SK-N-SH (cell line): ENCODE data around the gene TGFB3. TPM values are rescaled to one million over a fixed set of nuclear protein-coding genes. Genes with fewer than 3 reads are reported as not detected.

ENCODE experiments used
- CTCF ChIA-PET: fragments of 300-600, 350-600 bp; formaldehyde crosslinking; extraction: SDS; loops from one replicate; lab custom pipeline; 2021; lab: Yijun Ruan, JAX
- POLR2A ChIA-PET: fragments of 350-600 bp; sonication (Branson Sonifier 250); formaldehyde crosslinking; extraction: SDS; loops from one replicate; lab custom pipeline; 2020; ENCODE audit warnings: antibody characterized with exemption, inconsistent platforms; lab: Yijun Ruan, JAX
- DNase-seq: peaks from one replicate; pipeline ENCODE4 v3.0.0; 2012
- H2AFZ ChIP-seq: fragments of 200-600 bp; sonication (generic); 2 replicates; pipeline ENCODE4 v1.8.1; 2016; ENCODE audit warnings: antibody characterized with exemption, mild to moderate bottlenecking, low read depth
- H3F3A ChIP-seq: fragments of 200-600 bp; sonication (generic); replicated peaks from 2 replicates; pipeline ENCODE3; 2016; ENCODE audit warnings: antibody characterized with exemption, mild to moderate bottlenecking; ENCODE audit not compliant: insufficient read depth
- H3K27ac ChIP-seq, 2 experiments: fragments of 200-500 bp in 1 of 2; fragments of 200-600 bp in 1 of 2; sonication (Bioruptor generic) in 1 of 2; sonication (generic), shearing (Covaris generic) in 1 of 2; 2 replicates each; pipeline versions ENCODE4 v1.5.1 to v1.6.1; 2014 to 2016; ENCODE audit warnings: low read depth in 2 of 2, inconsistent platforms in 1 of 2, low read length in 1 of 2, mild to moderate bottlenecking in 1 of 2, mixed read lengths in 1 of 2
- H3K27me3 ChIP-seq: fragments of 200-600 bp; sonication (generic), shearing (Covaris generic); 2 replicates; pipeline ENCODE4 v1.6.1; 2016; ENCODE audit warnings: mixed run types; ENCODE audit not compliant: insufficient read depth
- H3K36me3 ChIP-seq, 2 experiments: fragments of 200-500 bp in 1 of 2; fragments of 200-600 bp in 1 of 2; sonication (Bioruptor generic) in 1 of 2; sonication (generic) in 1 of 2; replicated peaks in 1 of 2; 2 replicates each; pipeline versions ENCODE3 to v1.5.1; 2014 to 2016; ENCODE audit warnings: low read length in 1 of 2, mild to moderate bottlenecking in 1 of 2; ENCODE audit not compliant: insufficient read depth in 2 of 2, control insufficient read depth in 1 of 2
- H3K4me1 ChIP-seq, 2 experiments: fragments of 200-500 bp in 1 of 2; fragments of 200-600 bp in 1 of 2; sonication (Bioruptor generic) in 1 of 2; sonication (generic), shearing (Covaris generic) in 1 of 2; 2 replicates each; pipeline versions ENCODE4 v1.5.1 to v1.6.1; 2014 to 2016; ENCODE audit warnings: low read depth in 1 of 2, low read length in 1 of 2, mixed run types in 1 of 2; ENCODE audit not compliant: insufficient read depth in 2 of 2, control insufficient read depth in 1 of 2
- H3K4me2 ChIP-seq: fragments of 200-600 bp; sonication (generic), shearing (Covaris generic); 2 replicates; pipeline ENCODE4 v1.6.1; 2017; ENCODE audit warnings: mixed run types
- H3K4me3 ChIP-seq, 2 experiments: fragments of 200-500 bp in 1 of 2; fragments of 200-600 bp in 1 of 2; sonication (Bioruptor generic) in 1 of 2; sonication (generic), shearing (Covaris generic) in 1 of 2; 2 replicates each; pipeline versions ENCODE4 v1.5.1 to v1.8.1; 2014 to 2016; ENCODE audit warnings: low read depth in 2 of 2, inconsistent platforms in 1 of 2, low read length in 1 of 2, mild to moderate bottlenecking in 1 of 2, mixed read lengths in 1 of 2, moderate library complexity in 1 of 2
- H3K79me2 ChIP-seq: fragments of 200-600 bp; sonication (generic); 2 replicates; pipeline ENCODE4 v1.8.1; 2017; ENCODE audit warnings: mild to moderate bottlenecking; ENCODE audit not compliant: insufficient read depth
- H3K9ac ChIP-seq: fragments of 200-600 bp; sonication (generic); 2 replicates; pipeline ENCODE4 v1.6.1; 2017; ENCODE audit warnings: mixed run types
- H3K9me2 ChIP-seq: fragments of 200-600 bp; sonication (generic); 2 replicates; pipeline ENCODE4 v1.6.1; 2017; ENCODE audit warnings: mixed run types
- H3K9me3 ChIP-seq: fragments of 200-600 bp; sonication (generic); 2 replicates; pipeline ENCODE4 v1.6.1; 2017; ENCODE audit warnings: mixed run types, mild to moderate bottlenecking, moderate library complexity
- H4K20me1 ChIP-seq: fragments of 200-600 bp; sonication (generic); 2 replicates; pipeline ENCODE4 v1.6.1; 2017; ENCODE audit warnings: mild to moderate bottlenecking, mixed run types; ENCODE audit not compliant: insufficient read depth
- CHD2 ChIP-seq: fragments of 150-350 bp; IDR thresholded peaks from 2 replicates; pipeline ENCODE4 v1.6.1; 2018; ENCODE audit warnings: low read length; ENCODE audit not compliant: partially characterized antibody
- EZH2phosphoT487 ChIP-seq: fragments of 200-600 bp; sonication (generic); IDR thresholded peaks from 2 replicates; pipeline ENCODE4 v1.6.1; 2017; ENCODE audit warnings: low read depth, mixed run types, mild to moderate bottlenecking, antibody characterized with exemption, moderate library complexity, borderline replicate concordance
- FOSL2 ChIP-seq: IDR thresholded peaks from 2 replicates; pipeline ENCODE4 v1.4.0; 2012; ENCODE audit warnings: low read depth, mild to moderate bottlenecking, moderate library complexity, borderline replicate concordance
- FOXM1 ChIP-seq: IDR thresholded peaks from 2 replicates; pipeline ENCODE4 v1.4.0; 2012; ENCODE audit warnings: low read depth, mild to moderate bottlenecking
- GABPA ChIP-seq: IDR thresholded peaks from 2 replicates; pipeline ENCODE4 v1.4.0; 2012; ENCODE audit warnings: low read depth, mild to moderate bottlenecking
- GATA2 ChIP-seq: sonication (generic); formaldehyde crosslinking; IDR thresholded peaks from 2 replicates; pipeline ENCODE4 v1.5.0; 2020; ENCODE audit warnings: mild to moderate bottlenecking, missing genetic modification reagents
- MEF2A ChIP-seq: IDR thresholded peaks from 2 replicates; pipeline ENCODE4 v1.4.0; 2012; ENCODE audit warnings: low read depth, borderline replicate concordance
- NRF1 ChIP-seq: IDR thresholded peaks from 2 replicates; pipeline ENCODE4 v1.6.1; 2012; ENCODE audit warnings: low read depth, mild to moderate bottlenecking, low read length
- PBX3 ChIP-seq: IDR thresholded peaks from 2 replicates; pipeline ENCODE4; 2012
- POLR2AphosphoS5 ChIP-seq: IDR thresholded peaks from 2 replicates; pipeline ENCODE4 v1.6.1; 2012; ENCODE audit warnings: low read depth, low read length
- RCOR1 ChIP-seq: fragments of 150-350 bp; IDR thresholded peaks from 2 replicates; pipeline ENCODE4 v1.6.1; 2017; ENCODE audit warnings: antibody characterized with exemption, low read length
- RFX5 ChIP-seq: IDR thresholded peaks from 2 replicates; pipeline ENCODE4 v1.6.1; 2012; ENCODE audit warnings: mild to moderate bottlenecking, improper control_type of control experiment, low read length
- TCF12 ChIP-seq: IDR thresholded peaks from 2 replicates; pipeline ENCODE4 v1.4.0; 2012
- TEAD4 ChIP-seq: IDR thresholded peaks from 2 replicates; pipeline ENCODE4 v1.4.0; 2012; ENCODE audit warnings: mild to moderate bottlenecking, borderline replicate concordance; ENCODE audit not compliant: insufficient read depth
- USF2 ChIP-seq: fragments of 150-350 bp; IDR thresholded peaks from 2 replicates; pipeline ENCODE4 v1.6.1; 2017; ENCODE audit warnings: antibody characterized with exemption, low read length, low read depth, borderline replicate concordance
- YY1 ChIP-seq: IDR thresholded peaks from 2 replicates; pipeline ENCODE4 v1.4.0; 2012; ENCODE audit warnings: low read depth, mild to moderate bottlenecking
- WGBS: methylation state at CpG from one replicate; pipeline ENCODE4 v1.1.6; 2017; ENCODE audit warnings: low lambda C conversion rate; 5-methylcytosine and 5-hydroxymethylcytosine counted together
- polyA plus RNA-seq, 3 experiments: library from polyadenylated mRNA; depleted of rRNA; stranded (reverse); fragments of >200 nt; gene quantifications; 2 replicates each; pipeline ENCODE4 v1.2.3, GENCODE V29; 2012
- TF ChIP-seq, protein P1 (sequence below): IDR thresholded peaks from 2 replicates; pipeline ENCODE4 v1.6.1; 2012; ENCODE audit warnings: mild to moderate bottlenecking, low read depth, low read length, moderate library complexity

TGFB3 gene
- polyA plus RNA-seq, 1 of the 3 experiments (the other 2 are of a cell fraction): 7.6 TPM

GRCh38 chr14:76007852-76008251 is 26.1 kb upstream of the TGFB3 start:
- WGBS: 100% methylated on average over 2 of the region's 2 CpGs

DNA sequence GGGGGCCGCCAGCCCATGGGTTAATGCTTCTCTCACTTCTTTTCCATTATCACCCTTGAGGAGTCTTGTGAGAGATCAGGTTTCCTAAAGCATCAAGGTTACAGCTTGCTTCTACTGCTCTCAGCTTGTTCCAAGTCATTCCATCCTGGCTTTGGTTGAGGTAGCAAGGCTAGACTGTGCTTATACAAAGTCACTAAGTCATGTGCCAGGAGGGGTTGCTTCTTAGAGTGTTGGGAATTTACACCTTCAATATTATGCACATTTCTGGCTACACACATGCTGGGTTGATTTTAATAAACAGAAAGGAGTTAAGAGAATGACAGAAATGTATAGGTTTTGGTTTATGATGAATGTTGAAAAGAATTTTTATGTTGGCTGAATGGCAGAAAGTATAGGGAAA is 25.6 kb upstream of the TGFB3 start:
- Histone ChIP-seq H3K27me3 (no peaks in the 10 kb centered on the region), H3K79me2 (no peaks in the 10 kb centered on the region), H3K27ac (no peak overlapping the region), H3K4me1 (no peaks in the 10 kb centered on the region), H3K9me3 (peaks cover 8% of the 10 kb centered on the region; the same call in 1 of the 2 replicates), H3K4me2 (no peak overlapping the region), H3K9ac (no peak overlapping the region), H3K4me3 (no peak overlapping the region), H2AFZ (no peak overlapping the region), H3K9me2 (no peaks in the 10 kb centered on the region), H3F3A (no peaks in the 10 kb centered on the region), H4K20me1 (no peaks in the 10 kb centered on the region), H3K36me3 (peaks cover 68 to 69% of the 10 kb centered on the region in 2 experiments)
- TF ChIP-seq MEF2A (no peak), POLR2AphosphoS5 (no peak), TEAD4 (no peak), GABPA (no peak), RCOR1 (no peak)
- TF ChIP-seq, protein P1, sequence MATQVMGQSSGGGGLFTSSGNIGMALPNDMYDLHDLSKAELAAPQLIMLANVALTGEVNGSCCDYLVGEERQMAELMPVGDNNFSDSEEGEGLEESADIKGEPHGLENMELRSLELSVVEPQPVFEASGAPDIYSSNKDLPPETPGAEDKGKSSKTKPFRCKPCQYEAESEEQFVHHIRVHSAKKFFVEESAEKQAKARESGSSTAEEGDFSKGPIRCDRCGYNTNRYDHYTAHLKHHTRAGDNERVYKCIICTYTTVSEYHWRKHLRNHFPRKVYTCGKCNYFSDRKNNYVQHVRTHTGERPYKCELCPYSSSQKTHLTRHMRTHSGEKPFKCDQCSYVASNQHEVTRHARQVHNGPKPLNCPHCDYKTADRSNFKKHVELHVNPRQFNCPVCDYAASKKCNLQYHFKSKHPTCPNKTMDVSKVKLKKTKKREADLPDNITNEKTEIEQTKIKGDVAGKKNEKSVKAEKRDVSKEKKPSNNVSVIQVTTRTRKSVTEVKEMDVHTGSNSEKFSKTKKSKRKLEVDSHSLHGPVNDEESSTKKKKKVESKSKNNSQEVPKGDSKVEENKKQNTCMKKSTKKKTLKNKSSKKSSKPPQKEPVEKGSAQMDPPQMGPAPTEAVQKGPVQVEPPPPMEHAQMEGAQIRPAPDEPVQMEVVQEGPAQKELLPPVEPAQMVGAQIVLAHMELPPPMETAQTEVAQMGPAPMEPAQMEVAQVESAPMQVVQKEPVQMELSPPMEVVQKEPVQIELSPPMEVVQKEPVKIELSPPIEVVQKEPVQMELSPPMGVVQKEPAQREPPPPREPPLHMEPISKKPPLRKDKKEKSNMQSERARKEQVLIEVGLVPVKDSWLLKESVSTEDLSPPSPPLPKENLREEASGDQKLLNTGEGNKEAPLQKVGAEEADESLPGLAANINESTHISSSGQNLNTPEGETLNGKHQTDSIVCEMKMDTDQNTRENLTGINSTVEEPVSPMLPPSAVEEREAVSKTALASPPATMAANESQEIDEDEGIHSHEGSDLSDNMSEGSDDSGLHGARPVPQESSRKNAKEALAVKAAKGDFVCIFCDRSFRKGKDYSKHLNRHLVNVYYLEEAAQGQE: no peak
- CTCF ChIA-PET: interaction anchor here (0.7 to 2.5 kb wide), 2 partner anchors 24 to 804 kb away, joined by 3 to 10 read pairs; no protein-coding TSS in a partner anchor
- DNase-seq: no peak
- 100% methylated on average over 1 of the region's 1 CpG for WGBS
- POLR2A ChIA-PET: no interaction called here

More at GRCh38 chr14:76007852-76008251, 26.1 kb upstream of the TGFB3 start:
- no peak overlapping the region for H3K9ac ChIP-seq
- H4K20me1 ChIP-seq: no peaks in the 10 kb centered on the region
- no peaks in the 10 kb centered on the region for H3K9me2 ChIP-seq
- H2AFZ ChIP-seq: no peak overlapping the region
- H3K36me3 ChIP-seq: peaks cover 68 to 73% of the 10 kb centered on the region in 2 experiments
- TF ChIP-seq RFX5 (no peak), NRF1 (no peak), EZH2phosphoT487 (no peak), GATA2 (CRISPR knock-in tag) (no peak), TEAD4 (no peak), FOSL2 (no peak), GABPA (no peak), PBX3 (no peak), FOXM1 (no peak), CHD2 (no peak), YY1 (no peak), USF2 (no peak), MEF2A (no peak), TCF12 (no peak)
- H3K4me1 ChIP-seq: no peaks in the 10 kb centered on the region
- POLR2A ChIA-PET: no interaction called here
- no peaks in the 10 kb centered on the region for H3K79me2 ChIP-seq
- CTCF ChIA-PET: interaction anchor here (1.3 to 2.5 kb wide), 3 partner anchors 25 to 101 kb away, joined by 4 to 10 read pairs (median 4); no protein-coding TSS in a partner anchor
- no peak for DNase-seq
- H3F3A ChIP-seq: no peaks in the 10 kb centered on the region
- H3K4me2 ChIP-seq: no peak overlapping the region
- H3K9me3 ChIP-seq: peaks cover 8% of the 10 kb centered on the region; the same call in 1 of the 2 replicates
- no peaks in the 10 kb centered on the region for H3K27me3 ChIP-seq
- no peak overlapping the region for H3K27ac ChIP-seq
- no peak overlapping the region for H3K4me3 ChIP-seq
